GM23338 (cell line): ENCODE data around the gene ADGRG4. TPM values are rescaled to one million over a fixed set of nuclear protein-coding genes. Genes with fewer than 3 reads are reported as not detected.

Source experiments
- ATAC-seq: fragments of 200-7000 bp; cut with Tn5 transposase; 3 replicates; pipeline ENCODE4 v1.9.1; 2020
- DNase-seq: peaks from one replicate; pipeline ENCODE4 v3.0.0-alpha.2; 2015; ENCODE audit warnings: low spot score
- H2AFZ ChIP-seq: fragments of 200-600 bp; sonication (generic); 2 replicates; pipeline ENCODE4 v1.8.0; 2016; ENCODE audit warnings: antibody characterized with exemption, mild to moderate bottlenecking, moderate library complexity
- H3F3A ChIP-seq: fragments of 200-600 bp; sonication (generic); replicated peaks from 2 replicates; pipeline ENCODE4 v1.8.0; 2017; ENCODE audit warnings: antibody characterized with exemption, mixed run types, low read depth
- H3K27ac ChIP-seq: fragments of 200-600 bp; sonication (generic); 2 replicates; pipeline ENCODE4 v1.6.1; 2016; ENCODE audit warnings: low read depth
- H3K27me3 ChIP-seq: fragments of 200-600 bp; sonication (generic); 2 replicates; pipeline ENCODE4 v1.8.0; 2016; ENCODE audit warnings: mild to moderate bottlenecking, mixed run types, moderate library complexity; ENCODE audit not compliant: insufficient read depth
- H3K36me3 ChIP-seq: fragments of 200-600 bp; sonication (generic); 2 replicates; pipeline ENCODE4 v1.8.0; 2016; ENCODE audit warnings: mild to moderate bottlenecking; ENCODE audit not compliant: insufficient read depth
- H3K4me1 ChIP-seq: fragments of 200-600 bp; sonication (generic); 2 replicates; pipeline ENCODE4 v1.8.0; 2016; ENCODE audit warnings: mild to moderate bottlenecking, moderate library complexity; ENCODE audit not compliant: insufficient read depth
- H3K4me2 ChIP-seq: fragments of 200-600 bp; sonication (generic); 2 replicates; pipeline ENCODE4 v1.7.1; 2017; ENCODE audit warnings: mixed run types
- H3K4me3 ChIP-seq: fragments of 200-600 bp; sonication (generic); 2 replicates; pipeline ENCODE4 v1.6.1; 2016; ENCODE audit warnings: mixed run types
- H3K79me2 ChIP-seq: fragments of 200-600 bp; sonication (generic); replicated peaks from 2 replicates; pipeline ENCODE4 v1.8.0; 2017; ENCODE audit warnings: mild to moderate bottlenecking; ENCODE audit not compliant: insufficient read depth
- H3K9me2 ChIP-seq: fragments of 200-600 bp; sonication (generic); 2 replicates; pipeline ENCODE4 v1.8.0; 2017; ENCODE audit not compliant: insufficient read depth
- H4K20me1 ChIP-seq: fragments of 200-600 bp; sonication (generic); replicated peaks from 2 replicates; pipeline ENCODE4 v1.8.0; 2017; ENCODE audit warnings: mild to moderate bottlenecking; ENCODE audit not compliant: insufficient read depth
- H3K27ac Mint-ChIP-seq: 2 replicates; pipeline ENCODE4 v1.8.0; 2020; ENCODE audit warnings: inconsistent platforms, mild to moderate bottlenecking, moderate library complexity, mixed read lengths
- H3K27me3 Mint-ChIP-seq: 3 replicates; pipeline ENCODE4 v1.8.0; 2022; ENCODE audit warnings: low read depth, mild to moderate bottlenecking, moderate library complexity, mixed read lengths, inconsistent platforms; ENCODE audit not compliant: insufficient read depth, poor library complexity
- H3K36me3 Mint-ChIP-seq: 3 replicates; pipeline ENCODE4 v1.8.0; 2021; ENCODE audit warnings: low read depth, mild to moderate bottlenecking, inconsistent platforms, moderate library complexity, mixed read lengths
- H3K4me1 Mint-ChIP-seq: 3 replicates; pipeline ENCODE4 v1.8.0; 2020; ENCODE audit warnings: mild to moderate bottlenecking, inconsistent platforms, mixed read lengths
- H3K4me3 Mint-ChIP-seq: 3 replicates; pipeline ENCODE4 v1.8.0; 2021; ENCODE audit warnings: moderate library complexity, mild to moderate bottlenecking, inconsistent platforms, mixed read lengths
- H3K9me3 Mint-ChIP-seq: 3 replicates; pipeline ENCODE4 v1.8.0; 2020; ENCODE audit warnings: moderate library complexity, mild to moderate bottlenecking, inconsistent platforms, mixed read lengths
- CREB1 ChIP-seq: fragments of 250-450 bp; sonication (Bioruptor Pico); IDR thresholded peaks from 2 replicates; pipeline ENCODE4 v1.5.0; 2020; ENCODE audit warnings: low read depth, mild to moderate bottlenecking, moderate library complexity
- EZH2 ChIP-seq: fragments of 200-600 bp; sonication (generic); IDR thresholded peaks from one replicate; pipeline ENCODE4 v1.8.0; 2017; ENCODE audit warnings: antibody characterized with exemption, mild to moderate bottlenecking, low read depth; ENCODE audit not compliant: unreplicated experiment
- EZH2phosphoT487 ChIP-seq: fragments of 200-600 bp; sonication (generic); IDR thresholded peaks from one replicate; pipeline ENCODE4 v1.8.1; 2018; ENCODE audit warnings: antibody characterized with exemption; ENCODE audit not compliant: unreplicated experiment
- JUNB ChIP-seq: IDR thresholded peaks from one replicate; pipeline ENCODE4 v1.6.1; 2016; ENCODE audit warnings: antibody characterized with exemption; ENCODE audit not compliant: unreplicated experiment
- NANOG ChIP-seq: IDR thresholded peaks from 2 replicates; pipeline ENCODE4 v1.6.1; 2016; ENCODE audit warnings: antibody characterized with exemption, borderline replicate concordance
- POLR2AphosphoS5 ChIP-seq: IDR thresholded peaks from 2 replicates; pipeline ENCODE4 v1.6.1; 2016; ENCODE audit warnings: antibody characterized with exemption, low read depth
- STAT1 ChIP-seq: IDR thresholded peaks from one replicate; pipeline ENCODE4 v1.6.1; 2016; ENCODE audit warnings: antibody characterized with exemption; ENCODE audit not compliant: unreplicated experiment
- ZNF331 ChIP-seq: fragments of 250-450 bp; sonication (Bioruptor Pico); IDR thresholded peaks from 2 replicates; pipeline ENCODE4 v1.5.0; 2020; ENCODE audit warnings: low read depth, mild to moderate bottlenecking, moderate library complexity
- polyA plus RNA-seq: library from polyadenylated mRNA; unstranded; fragments of >200 nt; fragmentation: Nextera tagmentation; extraction: Ambion mirVana; gene quantifications from 2 replicates; pipeline ENCODE4 v1.2.1, GENCODE V29; 2016
- total RNA-seq: library from RNA; depleted of rRNA; stranded (reverse); fragments of >200 nt; shearing (Covaris generic); gene quantifications from 2 replicates; pipeline ENCODE4 v1.2.3, GENCODE V29; 2014
- TF ChIP-seq, protein P1 (sequence below): IDR thresholded peaks from 2 replicates; pipeline ENCODE4 v1.6.1; 2016; ENCODE audit warnings: antibody characterized with exemption
- TF ChIP-seq, protein P2 (sequence below): IDR thresholded peaks from one replicate; pipeline ENCODE4 v1.6.1; 2018; ENCODE audit warnings: antibody characterized with exemption; ENCODE audit not compliant: unreplicated experiment

Gene ADGRG4
- total and polyA plus RNA-seq, 2 experiments from 2014 or later, result not detected

DNA sequence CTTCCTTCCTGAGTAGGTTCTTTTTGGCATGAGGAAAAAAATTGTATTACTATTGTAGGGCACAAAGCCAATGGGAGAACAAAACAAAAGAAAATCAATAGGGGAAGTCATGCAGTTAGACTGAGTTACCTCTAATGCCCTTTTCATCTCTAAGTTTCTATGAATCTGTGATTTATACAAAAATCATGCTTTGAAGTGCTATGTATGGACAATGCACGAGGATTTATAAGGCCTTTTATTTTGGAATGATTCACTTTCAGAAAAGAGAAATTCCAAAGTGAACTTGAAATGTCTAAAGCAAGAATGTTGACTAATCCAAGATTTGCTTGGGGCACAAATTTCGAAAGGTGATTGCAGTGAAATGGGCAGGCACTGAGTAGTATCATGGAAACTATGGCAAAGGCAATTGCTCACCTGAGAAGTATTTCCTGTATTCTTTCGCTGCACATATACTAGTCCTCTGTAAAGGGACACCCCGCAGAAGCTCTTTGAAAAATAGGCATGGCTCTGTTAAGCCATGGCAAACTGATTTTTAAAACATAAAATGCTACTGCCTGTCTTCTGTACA is 52.8 kb downstream of the ADGRG4 start:
- no peak overlapping the region for H3K27ac ChIP-seq
- no peaks in the 10 kb centered on the region for H3K27me3 ChIP-seq
- Mint-ChIP-seq H3K36me3 (no peaks in the 10 kb centered on the region), H3K27me3 (peaks cover 2% of the 10 kb centered on the region), H3K4me1 (no peaks in the 10 kb centered on the region), H3K9me3 (no peaks in the 10 kb centered on the region), H3K4me3 (no peak overlapping the region), H3K27ac (no peak overlapping the region)
- H3K9me2 ChIP-seq, result no peaks in the 10 kb centered on the region
- no peak overlapping the region for H3K4me3 ChIP-seq
- H3F3A ChIP-seq, result no peaks in the 10 kb centered on the region
- ATAC-seq, result no peak
- no peaks in the 10 kb centered on the region for H3K36me3 ChIP-seq
- no peak overlapping the region for H2AFZ ChIP-seq
- H3K79me2 ChIP-seq, result no peaks in the 10 kb centered on the region
- no peaks in the 10 kb centered on the region for H4K20me1 ChIP-seq
- H3K4me2 ChIP-seq, result no peak overlapping the region
- TF ChIP-seq JUNB, result no peak
- TF ChIP-seq, protein P1, sequence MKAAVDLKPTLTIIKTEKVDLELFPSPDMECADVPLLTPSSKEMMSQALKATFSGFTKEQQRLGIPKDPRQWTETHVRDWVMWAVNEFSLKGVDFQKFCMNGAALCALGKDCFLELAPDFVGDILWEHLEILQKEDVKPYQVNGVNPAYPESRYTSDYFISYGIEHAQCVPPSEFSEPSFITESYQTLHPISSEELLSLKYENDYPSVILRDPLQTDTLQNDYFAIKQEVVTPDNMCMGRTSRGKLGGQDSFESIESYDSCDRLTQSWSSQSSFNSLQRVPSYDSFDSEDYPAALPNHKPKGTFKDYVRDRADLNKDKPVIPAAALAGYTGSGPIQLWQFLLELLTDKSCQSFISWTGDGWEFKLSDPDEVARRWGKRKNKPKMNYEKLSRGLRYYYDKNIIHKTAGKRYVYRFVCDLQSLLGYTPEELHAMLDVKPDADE, result no peak
- no peak for TF ChIP-seq NANOG
- TF ChIP-seq EZH2, result no peak
- TF ChIP-seq, protein P2, sequence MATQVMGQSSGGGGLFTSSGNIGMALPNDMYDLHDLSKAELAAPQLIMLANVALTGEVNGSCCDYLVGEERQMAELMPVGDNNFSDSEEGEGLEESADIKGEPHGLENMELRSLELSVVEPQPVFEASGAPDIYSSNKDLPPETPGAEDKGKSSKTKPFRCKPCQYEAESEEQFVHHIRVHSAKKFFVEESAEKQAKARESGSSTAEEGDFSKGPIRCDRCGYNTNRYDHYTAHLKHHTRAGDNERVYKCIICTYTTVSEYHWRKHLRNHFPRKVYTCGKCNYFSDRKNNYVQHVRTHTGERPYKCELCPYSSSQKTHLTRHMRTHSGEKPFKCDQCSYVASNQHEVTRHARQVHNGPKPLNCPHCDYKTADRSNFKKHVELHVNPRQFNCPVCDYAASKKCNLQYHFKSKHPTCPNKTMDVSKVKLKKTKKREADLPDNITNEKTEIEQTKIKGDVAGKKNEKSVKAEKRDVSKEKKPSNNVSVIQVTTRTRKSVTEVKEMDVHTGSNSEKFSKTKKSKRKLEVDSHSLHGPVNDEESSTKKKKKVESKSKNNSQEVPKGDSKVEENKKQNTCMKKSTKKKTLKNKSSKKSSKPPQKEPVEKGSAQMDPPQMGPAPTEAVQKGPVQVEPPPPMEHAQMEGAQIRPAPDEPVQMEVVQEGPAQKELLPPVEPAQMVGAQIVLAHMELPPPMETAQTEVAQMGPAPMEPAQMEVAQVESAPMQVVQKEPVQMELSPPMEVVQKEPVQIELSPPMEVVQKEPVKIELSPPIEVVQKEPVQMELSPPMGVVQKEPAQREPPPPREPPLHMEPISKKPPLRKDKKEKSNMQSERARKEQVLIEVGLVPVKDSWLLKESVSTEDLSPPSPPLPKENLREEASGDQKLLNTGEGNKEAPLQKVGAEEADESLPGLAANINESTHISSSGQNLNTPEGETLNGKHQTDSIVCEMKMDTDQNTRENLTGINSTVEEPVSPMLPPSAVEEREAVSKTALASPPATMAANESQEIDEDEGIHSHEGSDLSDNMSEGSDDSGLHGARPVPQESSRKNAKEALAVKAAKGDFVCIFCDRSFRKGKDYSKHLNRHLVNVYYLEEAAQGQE, result no peak
- no peak for TF ChIP-seq CREB1 (CRISPR knock-in tag)
- no peak for TF ChIP-seq POLR2AphosphoS5
- TF ChIP-seq ZNF331 (CRISPR knock-in tag), result no peak
- TF ChIP-seq STAT1, result no peak
- H3K4me1 ChIP-seq, result no peaks in the 10 kb centered on the region
- no peak for DNase-seq

DNA sequence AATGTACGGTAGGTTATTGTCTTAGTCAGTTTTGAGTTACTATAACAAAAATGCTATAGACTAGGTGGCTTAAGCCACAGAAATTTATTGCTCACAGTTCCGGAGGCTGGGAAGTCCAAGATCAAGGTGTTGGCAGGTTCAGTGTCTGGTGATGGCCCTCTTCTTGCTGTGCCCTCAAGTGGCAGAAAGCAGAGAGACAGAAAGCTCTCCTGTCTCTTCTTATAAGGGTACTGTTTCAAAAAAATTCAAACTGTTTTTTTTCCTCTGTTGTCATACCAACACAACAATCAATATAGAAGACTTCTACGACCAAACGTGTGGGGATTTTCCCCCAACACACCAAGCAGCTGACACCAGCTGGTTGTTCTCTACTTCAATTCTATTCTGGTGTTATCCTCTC is 53.4 kb downstream of the ADGRG4 start:
- Histone ChIP-seq H3K4me1 (no peaks in the 10 kb centered on the region), H3K79me2 (no peaks in the 10 kb centered on the region), H3K36me3 (no peaks in the 10 kb centered on the region), H4K20me1 (no peaks in the 10 kb centered on the region), H3F3A (no peaks in the 10 kb centered on the region), H2AFZ (no peak overlapping the region), H3K4me3 (no peak overlapping the region), H3K9me2 (no peaks in the 10 kb centered on the region), H3K27me3 (no peaks in the 10 kb centered on the region), H3K4me2 (no peak overlapping the region), H3K27ac (no peak overlapping the region)
- Mint-ChIP-seq H3K27ac (no peak overlapping the region), H3K27me3 (peaks cover 2% of the 10 kb centered on the region), H3K9me3 (no peaks in the 10 kb centered on the region), H3K36me3 (no peaks in the 10 kb centered on the region), H3K4me3 (no peak overlapping the region), H3K4me1 (no peaks in the 10 kb centered on the region)
- DNase-seq (no peak), ATAC-seq (no peak)
- TF ChIP-seq EZH2 (no peak), ZNF331 (CRISPR knock-in tag) (no peak), EZH2phosphoT487 (no peak), CREB1 (CRISPR knock-in tag) (no peak)
